GM12873 (cell line): ENCODE results near the gene LPP.

ENCODE experiments used
- TF ChIP-seq, protein P1 (sequence below): IDR thresholded peaks from 2 replicates; pipeline ENCODE4 v1.5.1; 2012; ENCODE audit warnings: low read depth, mild to moderate bottlenecking, moderate library complexity, low read length, control low read depth; ENCODE audit not compliant: insufficient read depth; ENCODE audit errors: missing control alignments

The LPP gene

DNA sequence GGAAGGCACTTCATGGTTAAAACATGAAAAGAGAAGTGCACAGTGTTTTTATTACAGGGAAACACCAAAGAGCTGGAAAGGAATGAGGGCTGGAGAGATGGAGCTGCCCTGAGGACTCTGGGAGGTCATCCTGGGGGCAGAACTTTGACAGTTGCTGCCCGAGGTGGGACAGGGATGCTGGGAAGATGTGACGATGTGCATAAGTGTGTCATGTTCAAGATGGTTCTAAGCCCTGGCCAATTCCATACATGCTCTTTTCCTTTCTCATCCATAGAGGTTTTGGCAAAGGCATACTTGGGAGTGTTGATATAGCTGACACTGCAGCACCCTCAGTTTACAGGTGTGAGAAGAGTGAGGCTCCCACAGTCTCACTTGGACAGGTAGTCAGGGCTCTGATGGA is 23.8 kb downstream of the LPP start:
- TF ChIP-seq, protein P1, sequence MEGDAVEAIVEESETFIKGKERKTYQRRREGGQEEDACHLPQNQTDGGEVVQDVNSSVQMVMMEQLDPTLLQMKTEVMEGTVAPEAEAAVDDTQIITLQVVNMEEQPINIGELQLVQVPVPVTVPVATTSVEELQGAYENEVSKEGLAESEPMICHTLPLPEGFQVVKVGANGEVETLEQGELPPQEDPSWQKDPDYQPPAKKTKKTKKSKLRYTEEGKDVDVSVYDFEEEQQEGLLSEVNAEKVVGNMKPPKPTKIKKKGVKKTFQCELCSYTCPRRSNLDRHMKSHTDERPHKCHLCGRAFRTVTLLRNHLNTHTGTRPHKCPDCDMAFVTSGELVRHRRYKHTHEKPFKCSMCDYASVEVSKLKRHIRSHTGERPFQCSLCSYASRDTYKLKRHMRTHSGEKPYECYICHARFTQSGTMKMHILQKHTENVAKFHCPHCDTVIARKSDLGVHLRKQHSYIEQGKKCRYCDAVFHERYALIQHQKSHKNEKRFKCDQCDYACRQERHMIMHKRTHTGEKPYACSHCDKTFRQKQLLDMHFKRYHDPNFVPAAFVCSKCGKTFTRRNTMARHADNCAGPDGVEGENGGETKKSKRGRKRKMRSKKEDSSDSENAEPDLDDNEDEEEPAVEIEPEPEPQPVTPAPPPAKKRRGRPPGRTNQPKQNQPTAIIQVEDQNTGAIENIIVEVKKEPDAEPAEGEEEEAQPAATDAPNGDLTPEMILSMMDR, result no peak

DNA sequence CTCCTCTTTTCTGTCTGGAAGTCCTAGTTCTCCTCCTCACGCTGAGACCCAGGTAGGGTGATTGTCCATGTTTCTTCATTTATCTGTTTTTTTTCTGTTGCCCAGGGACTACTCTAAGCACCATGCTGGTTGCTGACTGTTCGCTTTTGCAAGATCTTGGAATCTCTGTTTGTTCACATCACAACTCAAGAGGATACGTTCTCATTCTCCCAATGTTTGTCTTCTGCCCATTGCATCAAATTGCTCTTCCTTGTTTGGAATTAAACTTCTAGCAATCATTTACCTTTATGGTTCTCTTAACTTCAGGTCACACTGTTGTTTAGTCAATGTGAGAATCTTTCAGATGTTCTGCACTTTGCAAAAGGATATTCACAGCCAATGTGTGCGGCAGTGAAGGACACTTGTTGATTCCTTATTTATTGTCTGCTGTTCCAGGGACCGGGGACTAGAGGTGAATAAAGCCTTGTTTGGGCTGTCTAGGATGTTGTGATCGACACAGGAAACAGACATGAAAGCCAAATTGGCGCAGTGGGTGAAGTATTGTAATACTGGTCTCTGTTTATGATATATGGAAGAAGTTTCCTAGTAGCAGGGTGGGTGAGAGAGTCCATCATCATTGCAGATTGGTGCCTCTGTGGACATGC is 24.5 kb downstream of the LPP start:
- TF ChIP-seq, protein P1, result no peak

GRCh38 chr3:188179006-188179966 is 25.3 kb downstream of the LPP start:
- TF ChIP-seq, protein P1, result no peak

DNA sequence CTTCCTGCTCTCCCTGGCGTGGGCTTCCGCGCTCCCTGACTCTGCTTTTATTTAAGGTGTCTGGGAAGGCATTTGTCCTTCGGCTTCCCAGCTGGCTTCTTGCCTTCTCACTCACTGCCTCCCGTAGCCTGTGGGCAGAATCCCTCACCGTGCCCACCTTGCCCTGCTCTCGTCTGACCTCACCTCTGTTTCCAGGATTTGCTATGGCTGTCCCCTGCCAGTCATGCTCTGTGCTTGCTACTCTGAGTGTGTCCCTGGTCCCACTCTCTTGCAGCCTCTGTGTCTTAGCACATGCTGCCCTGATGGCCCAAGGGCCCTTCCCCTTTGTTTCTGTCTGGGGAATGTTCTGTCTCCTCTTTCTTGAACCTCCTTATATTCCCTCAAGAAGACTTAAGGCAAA is 26.2 kb downstream of the LPP start:
- TF ChIP-seq, protein P1, result no peak

DNA sequence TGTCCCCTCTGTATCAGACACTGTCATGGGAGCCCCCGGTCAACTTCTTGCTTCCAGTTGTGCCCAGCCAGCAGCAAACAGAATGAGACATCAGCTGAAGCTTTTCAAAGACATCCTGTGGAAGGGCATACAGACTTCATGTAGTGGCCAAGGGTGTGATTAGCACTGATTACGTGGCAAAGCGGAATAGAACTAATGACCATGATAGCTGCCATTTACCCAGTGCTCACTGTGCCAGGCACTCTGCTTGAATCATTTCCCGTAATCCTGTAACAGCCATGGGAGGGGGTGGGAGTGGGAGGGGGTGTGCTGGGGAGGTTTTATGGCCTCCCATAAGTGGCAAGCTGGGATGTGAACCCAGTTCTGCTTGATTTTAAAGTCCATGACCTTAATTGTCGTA is 29.5 kb downstream of the LPP start:
- TF ChIP-seq, protein P1, result no peak

DNA sequence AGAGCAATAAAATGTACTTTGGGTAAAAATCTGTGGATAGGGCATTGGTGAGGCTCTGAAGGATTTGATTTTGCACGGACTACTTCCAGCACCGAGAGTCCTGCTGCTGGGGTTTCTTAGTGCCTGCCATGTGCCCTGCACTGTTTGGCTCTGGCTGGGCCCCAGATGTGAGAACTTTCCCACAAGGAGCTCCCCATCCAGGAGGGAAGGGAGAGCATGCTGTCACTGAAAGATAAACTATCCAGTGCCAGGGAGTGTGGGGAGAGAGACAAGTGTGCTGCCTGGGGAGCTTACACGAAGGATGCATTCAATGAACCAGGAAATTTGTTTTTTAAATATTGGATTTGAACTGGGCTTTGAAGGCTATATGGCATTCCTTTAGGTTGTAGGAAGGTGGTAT is 30.2 kb downstream of the LPP start:
- TF ChIP-seq, protein P1, result no peak

- TF ChIP-seq, protein P1, result no peak
Measured at GRCh38 chr3:188184649-188185048, 30.7 kb downstream of the LPP start.
